Measurements from ENCODE around the gene MRPL51. TPM values are rescaled to one million over a fixed set of nuclear protein-coding genes. Genes with fewer than 3 reads are reported as not detected.

Gene MRPL51
- total RNA-seq: 46.6 and 82.8 TPM in 2 replicates

DNA sequence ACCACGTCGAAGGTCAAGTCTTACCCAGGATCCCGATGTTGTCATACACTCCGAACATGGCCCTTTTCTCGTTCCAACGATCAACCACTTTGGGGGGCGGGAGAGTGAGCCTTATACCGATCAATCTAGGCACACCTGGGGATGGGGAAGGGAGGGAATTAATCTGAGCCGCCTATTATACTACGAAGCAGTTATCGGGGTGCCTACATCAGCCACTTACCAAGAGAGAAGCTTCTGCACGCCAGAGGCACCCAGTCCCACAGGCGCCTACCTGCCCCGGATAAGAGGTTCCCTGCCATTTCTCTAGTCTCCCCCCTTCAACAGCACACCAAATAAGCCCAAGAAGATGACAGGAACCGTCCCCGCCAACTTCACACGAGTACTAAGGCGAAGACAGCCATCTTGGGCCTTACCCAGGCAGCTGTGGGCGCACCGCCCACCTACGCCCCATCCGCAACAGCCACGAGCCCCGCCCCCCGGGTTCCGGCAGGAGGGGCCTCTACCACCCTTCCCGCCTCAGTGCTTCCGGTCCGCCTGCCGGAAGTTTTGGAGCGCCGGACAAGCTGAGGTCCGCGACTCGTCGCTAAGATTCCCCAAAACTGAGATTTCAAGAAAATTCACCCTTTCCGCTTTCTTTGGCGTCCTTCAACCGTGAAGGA is at the start of gene MRPL51:
MRPL51 (minus strand) TSS at position 425 of the 659 bp plus-strand sequence; CDS start at position 299, 126 bp downstream.

DNA sequence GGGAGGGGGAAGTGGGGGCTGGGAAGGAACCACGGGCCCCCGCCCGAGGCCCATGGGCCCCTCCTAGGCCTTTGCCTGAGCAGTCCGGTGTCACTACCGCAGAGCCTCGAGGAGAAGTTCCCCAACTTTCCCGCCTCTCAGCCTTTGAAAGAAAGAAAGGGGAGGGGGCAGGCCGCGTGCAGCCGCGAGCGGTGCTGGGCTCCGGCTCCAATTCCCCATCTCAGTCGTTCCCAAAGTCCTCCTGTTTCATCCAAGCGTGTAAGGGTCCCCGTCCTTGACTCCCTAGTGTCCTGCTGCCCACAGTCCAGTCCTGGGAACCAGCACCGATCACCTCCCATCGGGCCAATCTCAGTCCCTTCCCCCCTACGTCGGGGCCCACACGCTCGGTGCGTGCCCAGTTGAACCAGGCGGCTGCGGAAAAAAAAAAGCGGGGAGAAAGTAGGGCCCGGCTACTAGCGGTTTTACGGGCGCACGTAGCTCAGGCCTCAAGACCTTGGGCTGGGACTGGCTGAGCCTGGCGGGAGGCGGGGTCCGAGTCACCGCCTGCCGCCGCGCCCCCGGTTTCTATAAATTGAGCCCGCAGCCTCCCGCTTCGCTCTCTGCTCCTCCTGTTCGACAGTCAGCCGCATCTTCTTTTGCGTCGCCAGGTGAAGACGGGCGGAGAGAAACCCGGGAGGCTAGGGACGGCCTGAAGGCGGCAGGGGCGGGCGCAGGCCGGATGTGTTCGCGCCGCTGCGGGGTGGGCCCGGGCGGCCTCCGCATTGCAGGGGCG is 41.0 kb upstream of the MRPL51 start, which contains the start of gene GAPDH:
GAPDH (plus strand) TSS at position 595 of the 772 bp plus-strand sequence. CDS start 316 bp downstream, outside the sequence.

DNA sequence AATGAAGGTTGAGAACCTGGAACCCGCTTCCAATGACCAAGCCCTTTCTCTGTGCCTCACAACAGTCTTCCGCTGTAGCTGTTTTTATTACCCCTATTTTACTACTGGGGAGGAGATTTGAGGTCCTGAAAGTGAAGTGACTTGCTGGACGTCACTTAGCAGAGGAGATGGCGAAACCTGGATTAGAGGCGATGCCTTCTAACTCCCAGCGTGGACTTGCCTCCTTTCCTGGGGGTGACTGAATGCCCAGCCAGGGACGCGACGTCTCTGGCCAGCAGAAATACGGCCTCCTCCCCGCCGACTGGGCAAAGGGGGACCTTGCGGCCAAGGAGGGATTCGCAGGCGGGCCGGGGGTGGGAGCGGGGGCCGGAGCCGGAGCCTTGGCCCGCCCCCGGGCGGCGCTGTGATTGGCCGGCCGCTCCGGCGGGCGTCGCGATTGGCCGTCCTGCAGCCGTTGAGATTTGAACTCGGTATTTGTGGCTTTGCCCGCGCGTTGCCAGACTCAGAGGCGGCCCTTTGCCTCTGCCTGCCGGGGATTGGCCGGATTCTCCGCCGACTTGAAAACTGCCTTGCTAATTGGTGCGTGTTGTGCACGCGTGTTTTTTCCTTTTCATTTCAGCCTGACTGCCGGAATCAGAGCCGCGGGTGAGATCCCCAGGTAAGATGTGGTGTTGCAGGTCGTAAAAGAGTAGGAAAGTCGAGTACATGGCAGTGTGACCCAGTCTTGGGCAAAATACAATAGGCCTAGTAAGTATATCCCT is 615 bp upstream of the MRPL51 start, which contains the start of gene NCAPD2:
NCAPD2 (plus strand) TSS at position 606 of the 761 bp plus-strand sequence. CDS start 997 bp downstream, outside the sequence.

DNA sequence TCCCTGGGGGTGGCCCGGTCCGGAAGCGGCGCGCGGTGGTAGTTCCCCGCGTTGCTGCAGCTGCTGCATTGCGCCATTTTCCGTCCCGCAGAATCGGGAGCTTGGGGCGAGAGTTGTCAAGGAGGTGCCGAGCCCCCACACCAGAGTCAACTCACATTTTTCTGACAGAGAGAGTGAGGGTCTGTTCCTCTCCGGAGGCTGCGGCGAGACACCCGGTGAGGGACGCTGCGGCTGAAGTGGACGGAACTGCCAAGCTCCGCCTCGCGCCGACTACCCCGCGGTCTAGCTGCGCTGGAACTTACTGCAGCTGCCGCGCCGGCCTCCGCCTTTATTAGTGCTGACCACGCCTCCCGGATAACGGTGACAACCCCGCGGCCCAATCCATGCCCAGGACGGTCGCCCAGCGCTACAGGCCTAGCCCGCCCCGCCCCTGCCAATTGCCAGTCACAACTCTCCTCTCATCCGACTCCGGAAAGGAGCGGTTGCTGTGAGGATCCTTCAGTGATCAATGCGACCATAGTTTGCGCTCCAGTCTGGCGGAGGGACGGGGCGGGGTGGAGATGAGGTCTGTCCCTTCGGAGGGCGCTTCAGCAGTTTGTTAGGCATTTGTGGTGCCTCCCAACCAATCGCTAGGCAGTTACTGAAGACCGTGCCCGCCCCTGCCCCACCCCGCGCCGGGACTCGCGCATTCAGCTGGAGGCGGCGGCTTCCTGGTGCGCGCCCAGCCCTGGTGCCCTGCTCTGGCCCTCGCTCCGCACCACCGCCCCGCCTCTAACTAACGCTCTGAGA is 22.5 kb downstream of the MRPL51 start, which contains the start of gene VAMP1:
VAMP1 (minus strand) TSS at position 303 of the 789 bp plus-strand sequence; CDS start at position 157, 146 bp downstream.

DNA sequence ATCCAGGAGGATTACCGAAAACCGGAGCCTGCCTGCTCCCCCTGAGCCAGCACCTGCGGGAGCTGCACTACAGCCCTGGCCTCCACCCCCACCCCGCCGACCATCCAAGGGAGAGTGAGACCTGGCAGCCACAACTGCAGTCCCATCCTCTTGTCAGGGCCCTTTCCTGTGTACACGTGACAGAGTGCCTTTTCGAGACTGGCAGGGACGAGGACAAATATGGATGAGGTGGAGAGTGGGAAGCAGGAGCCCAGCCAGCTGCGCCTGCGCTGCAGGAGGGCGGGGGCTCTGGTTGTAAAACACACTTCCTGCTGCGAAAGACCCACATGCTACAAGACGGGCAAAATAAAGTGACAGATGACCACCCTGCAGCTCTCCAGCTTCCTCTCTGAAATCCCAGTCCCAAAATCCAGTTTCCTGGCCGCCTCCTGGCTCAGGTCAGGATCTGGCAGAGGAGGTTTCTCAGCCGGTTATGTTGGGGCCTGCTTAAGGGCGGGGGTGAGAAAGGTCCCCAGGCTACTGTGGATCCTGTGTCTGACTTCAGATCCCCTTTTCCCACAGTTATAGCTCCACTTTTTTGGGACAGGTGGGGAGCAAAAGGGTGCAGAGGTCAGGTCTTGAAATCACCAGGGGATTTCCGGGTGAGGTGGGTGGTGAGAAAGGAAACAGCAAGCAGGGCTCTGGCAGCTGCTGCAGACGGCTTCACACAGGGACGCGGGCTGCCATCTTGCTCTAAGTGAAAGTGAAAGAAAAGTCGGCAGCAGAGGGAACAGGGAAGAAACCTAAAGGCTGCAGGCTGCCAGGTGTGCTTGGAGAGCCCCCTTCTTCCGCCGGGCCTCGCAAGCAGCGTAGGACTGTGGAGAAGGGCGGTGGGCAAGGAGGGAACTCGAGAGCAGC is 41.5 kb downstream of the MRPL51 start, which contains the start of gene TAPBPL:
TAPBPL (plus strand) TSS at position 695 of the 897 bp plus-strand sequence. CDS start 207 bp downstream, outside the sequence.

DNA sequence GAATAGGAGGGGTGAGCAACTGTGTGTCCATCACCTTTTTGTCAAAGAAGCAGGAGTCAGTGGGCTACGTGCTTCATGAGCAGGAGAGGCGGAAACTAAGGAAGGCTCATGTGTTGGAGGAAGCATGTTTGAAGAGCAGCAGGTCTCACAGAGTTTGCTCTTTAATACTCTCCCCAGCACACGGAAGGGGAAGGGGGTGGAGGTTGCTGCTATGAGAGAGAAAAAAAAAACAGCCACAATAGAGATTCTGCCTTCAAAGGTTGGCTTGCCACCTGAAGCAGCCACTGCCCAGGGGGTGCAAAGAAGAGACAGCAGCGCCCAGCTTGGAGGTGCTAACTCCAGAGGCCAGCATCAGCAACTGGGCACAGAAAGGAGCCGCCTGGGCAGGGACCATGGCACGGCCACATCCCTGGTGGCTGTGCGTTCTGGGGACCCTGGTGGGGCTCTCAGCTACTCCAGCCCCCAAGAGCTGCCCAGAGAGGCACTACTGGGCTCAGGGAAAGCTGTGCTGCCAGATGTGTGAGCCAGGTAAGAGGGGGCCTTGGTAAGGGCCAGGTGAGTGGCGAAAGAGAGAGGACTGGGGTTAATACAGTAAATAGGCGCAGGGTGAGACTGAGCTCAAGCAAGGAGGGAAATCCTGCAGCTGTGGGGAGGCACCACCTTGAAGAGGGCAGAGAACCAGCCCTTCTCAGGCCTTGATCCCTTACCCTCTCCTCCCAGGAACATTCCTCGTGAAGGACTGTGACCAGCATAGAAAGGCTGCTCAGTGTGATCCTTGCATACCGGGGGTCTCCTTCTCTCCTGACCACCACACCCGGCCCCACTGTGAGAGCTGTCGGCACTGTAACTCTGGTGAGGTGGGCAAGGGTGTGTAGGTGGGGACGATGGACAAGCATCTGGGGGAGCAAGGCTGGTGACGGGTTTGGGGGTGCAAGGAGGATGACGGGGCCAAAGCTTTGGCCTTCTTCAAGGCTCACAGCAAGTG is 48.1 kb downstream of the MRPL51 start, which contains the start of gene CD27:
CD27 (plus strand) TSS at position 252 of the 985 bp plus-strand sequence; CDS start at position 393, 141 bp downstream.

Other genes with a start within 250 kb of the MRPL51 start
- gene PLEKHG6, start 182.6 kb downstream of the MRPL51 start, total RNA-seq: 0.16 TPM in 1 of 2 replicates, not detected in the other
- 432 and 524 TPM in 2 replicates for gene TNFRSF1A, start 151.2 kb downstream of the MRPL51 start, total RNA-seq
- under 0.01 and 2.6 TPM in 2 replicates for gene SCNN1A, start 117.7 kb downstream of the MRPL51 start, total RNA-seq
- 203 and 232 TPM in 2 replicates for gene LTBR, start 109.1 kb downstream of the MRPL51 start, total RNA-seq
- gene CD27, start 48.3 kb downstream of the MRPL51 start, total RNA-seq: not detected in 2 replicates
- gene TAPBPL, start 41.2 kb downstream of the MRPL51 start, total RNA-seq: 12.6 and 19.3 TPM in 2 replicates
- gene VAMP1, start 22.6 kb downstream of the MRPL51 start, total RNA-seq: 3.1 and 3.8 TPM in 2 replicates
- 19.9 and 26.5 TPM in 2 replicates for gene NCAPD2, start 840 bp upstream of the MRPL51 start, total RNA-seq
- 11,290 and 11,537 TPM in 2 replicates for gene GAPDH, start 41.3 kb upstream of the MRPL51 start, total RNA-seq
- 11.7 and 12.3 TPM in 2 replicates for gene IFFO1, start 62.8 kb upstream of the MRPL51 start, total RNA-seq
- gene NOP2, start 75.0 kb upstream of the MRPL51 start, total RNA-seq: 20.1 and 27.1 TPM in 2 replicates
- 144 and 191 TPM in 2 replicates for gene CHD4, start 114.1 kb upstream of the MRPL51 start, total RNA-seq
- not detected in 2 replicates for gene LPAR5, start 142.7 kb upstream of the MRPL51 start, total RNA-seq
- 0.32 TPM in 1 of 2 replicates, not detected in the other for gene ACRBP, start 154.2 kb upstream of the MRPL51 start, total RNA-seq
- gene ING4, start 169.9 kb upstream of the MRPL51 start, total RNA-seq: 20.8 and 26.9 TPM in 2 replicates
- gene ZNF384, start 196.1 kb upstream of the MRPL51 start, total RNA-seq: 25.1 and 33.4 TPM in 2 replicates
- gene PIANP, start 207.6 kb upstream of the MRPL51 start, total RNA-seq: not detected in 2 replicates
- 85.7 and 96.7 TPM in 2 replicates for gene COPS7A, start 230.8 kb upstream of the MRPL51 start, total RNA-seq